Lower leg skin (tissue), 4 donors: ENCODE measurements around the gene TOMM40L. TPM values are rescaled to one million over a fixed set of nuclear protein-coding genes. Genes with fewer than 3 reads are reported as not detected.

Source experiments
- DNase-seq, 2 donors: peaks; one replicate each; pipeline ENCODE4 v3.0.0-alpha.2; 2019; ENCODE audit warnings: low spot score in 2 of 2
- H3K4me3 ChIP-seq: fragments of 200-600 bp; sonication (generic); 2 replicates; pipeline ENCODE4 v1.5.1; 2017; ENCODE audit warnings: mild to moderate bottlenecking, low read depth; ENCODE audit not compliant: poor library complexity, severe bottlenecking
- POLR2A ChIP-seq, 2 donors: fragments of 450-650 bp; IDR thresholded peaks; one replicate each; pipeline ENCODE4 v1.6.1; 2016 to 2017; ENCODE audit warnings: antibody characterized with exemption in 2 of 2, mild to moderate bottlenecking in 1 of 2, moderate library complexity in 1 of 2
- WGBS, 2 donors: methylation state at CpG; one replicate each; pipeline ENCODE4 v1.1.5; 2018; 5-methylcytosine and 5-hydroxymethylcytosine counted together
- intact Hi-C: fragments of 100-400 bp; cut with DNase I; formaldehyde crosslinking; loops from one replicate; pipeline ENCODE4 v1.15.0; 2023; ENCODE audit warnings: low total_unique reads
- total RNA-seq, 4 donors: library from RNA; depleted of rRNA; stranded (reverse); fragments of >200 nt; gene quantifications; one replicate each; pipeline ENCODE4 v1.1.0, GENCODE V29; 2016
- TF ChIP-seq, protein P1 (sequence below), 3 donors: fragments of 450-650 bp; IDR thresholded peaks; one replicate each; pipeline ENCODE4 v1.5.1; 2016; ENCODE audit warnings: antibody characterized with exemption in 3 of 3, mild to moderate bottlenecking in 3 of 3, moderate library complexity in 2 of 3

The TOMM40L gene
- total RNA-seq, 4 donors from 2014 or later, result 3.8 to 11.9 (median 7.7) TPM

DNA sequence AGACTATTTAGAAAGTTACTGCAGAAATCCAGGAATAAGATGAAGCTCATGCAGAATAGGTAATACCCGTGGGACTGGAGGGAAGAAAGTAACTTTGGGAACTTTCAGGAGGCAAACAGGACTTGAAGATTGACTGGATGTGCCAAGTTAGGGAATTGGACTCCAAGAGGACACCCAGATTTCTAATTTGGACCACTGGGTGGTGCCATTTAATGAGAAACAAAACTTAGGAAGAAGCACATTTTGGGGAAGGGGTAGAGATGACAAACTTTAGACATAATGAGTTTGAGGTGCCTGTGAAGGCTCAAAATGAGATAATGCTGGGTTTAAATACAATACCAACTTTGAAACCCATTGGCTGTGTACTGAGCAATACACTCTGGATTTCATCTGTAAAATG lies 45.2 kb upstream of the TOMM40L start:
- 68 to 94% methylated on average over 1 of the region's 1 CpG for WGBS, 2 donors
- no peak for DNase-seq
- H3K4me3 ChIP-seq, result no peak overlapping the region
- no peak for TF ChIP-seq POLR2A (IDR thresholded peaks at IDR 0.05)
- TF ChIP-seq, protein P1, sequence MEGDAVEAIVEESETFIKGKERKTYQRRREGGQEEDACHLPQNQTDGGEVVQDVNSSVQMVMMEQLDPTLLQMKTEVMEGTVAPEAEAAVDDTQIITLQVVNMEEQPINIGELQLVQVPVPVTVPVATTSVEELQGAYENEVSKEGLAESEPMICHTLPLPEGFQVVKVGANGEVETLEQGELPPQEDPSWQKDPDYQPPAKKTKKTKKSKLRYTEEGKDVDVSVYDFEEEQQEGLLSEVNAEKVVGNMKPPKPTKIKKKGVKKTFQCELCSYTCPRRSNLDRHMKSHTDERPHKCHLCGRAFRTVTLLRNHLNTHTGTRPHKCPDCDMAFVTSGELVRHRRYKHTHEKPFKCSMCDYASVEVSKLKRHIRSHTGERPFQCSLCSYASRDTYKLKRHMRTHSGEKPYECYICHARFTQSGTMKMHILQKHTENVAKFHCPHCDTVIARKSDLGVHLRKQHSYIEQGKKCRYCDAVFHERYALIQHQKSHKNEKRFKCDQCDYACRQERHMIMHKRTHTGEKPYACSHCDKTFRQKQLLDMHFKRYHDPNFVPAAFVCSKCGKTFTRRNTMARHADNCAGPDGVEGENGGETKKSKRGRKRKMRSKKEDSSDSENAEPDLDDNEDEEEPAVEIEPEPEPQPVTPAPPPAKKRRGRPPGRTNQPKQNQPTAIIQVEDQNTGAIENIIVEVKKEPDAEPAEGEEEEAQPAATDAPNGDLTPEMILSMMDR (IDR thresholded peaks at IDR 0.05), result no peak
- intact Hi-C loops, result no loop called here

DNA sequence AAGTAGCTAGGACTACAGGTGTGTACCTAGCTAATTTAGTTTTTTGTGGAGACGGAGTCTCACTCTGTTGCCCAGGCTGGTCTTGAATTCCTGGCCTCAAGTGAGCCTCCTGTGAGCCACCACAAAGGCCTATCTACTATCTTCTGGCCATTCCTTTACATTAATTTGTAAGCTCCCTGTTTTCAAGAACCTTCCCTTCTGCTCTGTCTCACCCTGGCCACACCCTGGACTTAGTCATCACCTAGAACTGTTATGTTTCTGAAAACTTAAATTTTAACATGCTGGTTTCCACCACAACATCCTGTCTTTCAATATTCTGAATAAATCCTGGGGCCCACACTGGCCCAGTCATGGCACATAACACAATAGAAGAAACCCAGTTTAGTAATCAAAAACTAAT lies 43.6 kb upstream of the TOMM40L start:
- DNase-seq, result no peak
- TF ChIP-seq POLR2A (IDR thresholded peaks at IDR 0.05), result no peak
- TF ChIP-seq, protein P1 (IDR thresholded peaks at IDR 0.05), result no peak
- no peak overlapping the region for H3K4me3 ChIP-seq
- 61 to 82% methylated on average over 1 of the region's 1 CpG for WGBS, 2 donors
- intact Hi-C loops, result no loop called here

DNA sequence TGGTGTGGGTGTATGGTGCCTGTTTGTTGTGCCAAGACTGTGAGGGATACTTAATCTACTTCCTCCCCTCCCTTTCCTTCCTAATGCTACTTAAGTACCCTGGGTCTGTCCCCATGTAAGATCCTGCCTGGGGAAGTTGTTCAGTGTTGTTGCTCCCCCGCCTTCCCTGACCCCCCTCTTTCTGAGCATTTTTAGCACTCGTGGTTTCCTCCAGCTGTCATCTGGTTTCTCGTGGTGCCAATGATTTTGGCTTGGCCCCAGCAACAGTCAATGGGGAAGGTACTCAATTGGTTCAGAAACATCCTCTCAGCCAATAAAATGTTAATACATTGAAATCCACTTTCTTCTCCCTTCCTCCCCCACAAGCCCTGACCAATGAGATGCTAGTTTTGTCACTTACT lies 40.6 kb upstream of the TOMM40L start:
- TF ChIP-seq, protein P1 (IDR thresholded peaks at IDR 0.05), result no peak
- TF ChIP-seq POLR2A (IDR thresholded peaks at IDR 0.05), result no peak
- intact Hi-C loops, result no loop called here
- H3K4me3 ChIP-seq, result no peak overlapping the region
- WGBS, 2 donors, result 4 to 5% methylated on average over 3 of the region's 3 CpGs
- DNase-seq, result peak; percentile 88 to 96

DNA sequence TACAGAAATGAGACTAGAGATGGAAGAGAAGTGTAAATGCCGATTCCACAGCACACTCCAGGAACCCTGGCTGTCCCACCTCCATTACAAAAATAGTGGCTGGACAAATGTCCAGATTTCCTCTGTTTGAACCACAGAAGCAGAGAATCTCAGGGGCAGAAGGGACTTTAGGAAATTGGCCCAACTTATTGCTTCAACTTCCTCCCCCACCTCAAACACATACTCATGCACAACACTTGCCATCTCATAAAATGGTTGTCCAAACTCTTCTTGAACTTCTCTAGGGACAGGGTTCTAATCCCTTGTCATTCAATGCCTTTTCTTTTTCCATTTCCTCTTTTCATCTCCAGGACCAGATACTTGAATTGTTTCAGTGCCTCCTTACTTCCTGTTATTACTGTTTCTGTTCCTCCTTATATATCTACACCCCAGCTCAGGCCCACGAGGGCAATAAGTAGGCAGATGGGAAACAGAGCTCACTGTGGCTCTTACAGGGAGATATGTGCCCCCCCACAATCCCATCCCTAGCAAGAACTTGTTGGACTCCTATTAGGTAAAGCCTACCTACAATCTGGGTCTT lies 40.0 kb upstream of the TOMM40L start:
- intact Hi-C loops, result no loop called here
- H3K4me3 ChIP-seq, result no peak overlapping the region
- WGBS, 2 donors, result 35 to 38% methylated on average over 2 of the region's 2 CpGs
- TF ChIP-seq POLR2A (IDR thresholded peaks at IDR 0.05), result no peak
- TF ChIP-seq, protein P1 (IDR thresholded peaks at IDR 0.05), result no peak
- no peak for DNase-seq

DNA sequence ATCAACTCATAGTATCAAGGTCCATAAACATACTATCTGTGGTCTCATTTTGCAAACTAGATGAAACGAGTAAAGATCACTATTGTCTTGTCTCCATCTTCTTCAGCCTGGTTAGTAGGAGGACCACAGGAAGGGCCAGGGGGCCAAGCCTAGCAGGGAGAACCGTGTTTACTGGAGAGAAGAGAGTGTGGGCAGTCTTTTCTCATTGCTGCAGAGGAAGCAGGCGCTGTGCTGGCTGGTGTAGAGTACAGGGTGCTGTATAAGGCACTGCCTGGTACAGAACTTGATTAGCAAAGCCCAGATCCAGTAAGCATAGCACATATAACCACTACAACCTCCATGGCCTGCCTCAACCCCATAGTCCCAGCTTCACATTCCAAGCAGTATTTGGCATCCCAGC lies 38.5 kb upstream of the TOMM40L start:
- WGBS, 2 donors, result 77 to 80% methylated on average over 3 of the region's 3 CpGs
- intact Hi-C loops, result no loop called here
- no peak for DNase-seq
- no peak overlapping the region for H3K4me3 ChIP-seq
- TF ChIP-seq, protein P1 (IDR thresholded peaks at IDR 0.05), result no peak
- no peak for TF ChIP-seq POLR2A (IDR thresholded peaks at IDR 0.05)

DNA sequence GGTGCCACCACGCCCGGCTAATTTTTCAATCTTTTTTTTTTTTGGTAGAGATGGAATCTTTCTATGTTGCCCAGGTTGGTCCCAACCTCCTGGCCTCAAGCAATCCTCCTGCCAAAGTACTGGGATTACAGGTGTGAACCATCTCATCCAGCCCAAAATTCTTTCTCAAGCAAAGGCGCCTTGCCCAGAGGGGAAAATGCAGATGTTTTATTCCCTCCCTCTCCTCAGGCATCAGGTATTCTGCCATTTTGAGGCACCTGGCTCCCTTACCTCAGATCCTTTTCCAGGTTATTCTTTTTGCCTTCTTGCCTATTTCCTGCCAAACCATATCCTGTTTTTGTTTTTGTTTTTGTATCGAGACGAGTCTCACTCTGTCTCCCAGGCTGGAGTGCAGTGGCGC lies 37.5 kb upstream of the TOMM40L start:
- H3K4me3 ChIP-seq, result no peak overlapping the region
- intact Hi-C loops, result no loop called here
- no peak for DNase-seq
- WGBS, 2 donors, result 50 to 56% methylated on average over 6 of the region's 6 CpGs
- no peak for TF ChIP-seq POLR2A (IDR thresholded peaks at IDR 0.05)
- TF ChIP-seq, protein P1 (IDR thresholded peaks at IDR 0.05), result no peak
